Mesenchymal stem cell (in vitro differentiated cells and primary cell): ENCODE measurements around the gene ITIH4.

Experiments
- DNase-seq: peaks from one replicate; pipeline ENCODE4 v3.0.0-alpha.2; 2013
- H2AFZ ChIP-seq: one replicate; pipeline ENCODE4 v1.6.1; 2013; ENCODE audit warnings: low read depth, mild to moderate bottlenecking, control low read depth, inconsistent platforms, low read length, moderate library complexity
- H2AK5ac ChIP-seq: 2 replicates; pipeline ENCODE4 v1.6.1; 2013; ENCODE audit warnings: low read length, moderate library complexity, mild to moderate bottlenecking, inconsistent platforms; ENCODE audit not compliant: severe bottlenecking
- H2BK120ac ChIP-seq: one replicate; pipeline ENCODE4 v1.6.1; 2013; ENCODE audit warnings: low read depth, mild to moderate bottlenecking, inconsistent platforms, low read length, moderate library complexity
- H2BK12ac ChIP-seq, 2 experiments: one replicate each; pipeline ENCODE4 v1.6.1; 2013; ENCODE audit warnings: inconsistent platforms in 2 of 2, low read length in 2 of 2, mild to moderate bottlenecking in 2 of 2, moderate library complexity in 2 of 2, control low read depth in 1 of 2
- H2BK15ac ChIP-seq: one replicate; pipeline ENCODE4 v1.6.1; 2013; ENCODE audit warnings: mild to moderate bottlenecking, low read depth, inconsistent platforms; ENCODE audit not compliant: poor library complexity, severe bottlenecking
- H2BK5ac ChIP-seq: 2 replicates; pipeline ENCODE4 v1.6.1; 2013; ENCODE audit warnings: low read depth, mild to moderate bottlenecking, low read length, control low read depth, inconsistent platforms; ENCODE audit not compliant: poor library complexity, severe bottlenecking
- H3K14ac ChIP-seq, 2 experiments: one replicate each; pipeline ENCODE4 v1.6.1; 2013; ENCODE audit warnings: inconsistent platforms in 2 of 2, low read length in 2 of 2, control low read depth in 1 of 2, mild to moderate bottlenecking in 1 of 2, moderate library complexity in 1 of 2
- H3K18ac ChIP-seq, 2 experiments: one replicate each; pipeline ENCODE4 v1.6.1; 2013; ENCODE audit warnings: inconsistent platforms in 2 of 2, low read length in 2 of 2, control low read depth in 1 of 2, low read depth in 1 of 2, mild to moderate bottlenecking in 1 of 2
- H3K23ac ChIP-seq, 2 experiments: one replicate each; pipeline ENCODE4 v1.6.1; 2013; ENCODE audit warnings: inconsistent platforms in 2 of 2, low read length in 2 of 2, mild to moderate bottlenecking in 2 of 2, moderate library complexity in 2 of 2, control low read depth in 1 of 2
- H3K27ac ChIP-seq: 2 replicates; pipeline ENCODE4 v1.5.1; 2013; ENCODE audit warnings: mild to moderate bottlenecking, moderate library complexity, low read length, control low read depth, inconsistent platforms; ENCODE audit not compliant: poor library complexity, severe bottlenecking
- H3K27me3 ChIP-seq, 2 experiments: 2 replicates each; pipeline versions ENCODE4 v1.6.1 to v1.7.0; 2013; ENCODE audit warnings: low read length in 2 of 2, mild to moderate bottlenecking in 2 of 2, moderate library complexity in 2 of 2, control low read depth in 1 of 2, inconsistent platforms in 1 of 2; ENCODE audit not compliant: control insufficient read depth in 1 of 2, insufficient read depth in 1 of 2
- H3K36me3 ChIP-seq, 2 experiments: 2 replicates each; pipeline versions ENCODE4 v1.6.1 to v1.7.0; 2013; ENCODE audit warnings: low read length in 2 of 2, control low read depth in 1 of 2, inconsistent platforms in 1 of 2, low read depth in 1 of 2, mild to moderate bottlenecking in 1 of 2; ENCODE audit not compliant: insufficient read depth in 2 of 2, control insufficient read depth in 1 of 2
- H3K4ac ChIP-seq, 2 experiments: one replicate each; pipeline ENCODE4 v1.6.1; 2013; ENCODE audit warnings: inconsistent platforms in 2 of 2, low read length in 2 of 2, mild to moderate bottlenecking in 2 of 2, moderate library complexity in 2 of 2, control low read depth in 1 of 2, low read depth in 1 of 2
- H3K4me1 ChIP-seq: 2 replicates; pipeline ENCODE4 v1.6.1; 2013; ENCODE audit warnings: low read depth, low read length, control low read depth; ENCODE audit not compliant: control insufficient read depth, insufficient read depth
- H3K4me2 ChIP-seq: 2 replicates; pipeline ENCODE4 v1.6.1; 2013; ENCODE audit warnings: low read length, mild to moderate bottlenecking, inconsistent platforms; ENCODE audit not compliant: poor library complexity, severe bottlenecking
- H3K4me3 ChIP-seq, 2 experiments: 2 replicates each; pipeline versions ENCODE4 v1.5.1 to v1.7.0; 2013; ENCODE audit warnings: low read length in 2 of 2, mild to moderate bottlenecking in 2 of 2, control low read depth in 1 of 2, low read depth in 1 of 2; ENCODE audit not compliant: insufficient read depth in 1 of 2
- H3K79me1 ChIP-seq: replicated peaks from 2 replicates; pipeline ENCODE4 v1.6.1; 2013; ENCODE audit warnings: mild to moderate bottlenecking, control low read depth, low read length, inconsistent platforms; ENCODE audit not compliant: poor library complexity, severe bottlenecking
- H3K9ac ChIP-seq: 2 replicates; pipeline ENCODE4 v1.7.0; 2013; ENCODE audit warnings: mild to moderate bottlenecking, low read length, moderate library complexity
- H3K9me3 ChIP-seq: 2 replicates; pipeline ENCODE4 v1.7.0; 2013; ENCODE audit warnings: mild to moderate bottlenecking, low read length; ENCODE audit not compliant: control insufficient read depth
- H4K8ac ChIP-seq: one replicate; pipeline ENCODE4 v1.6.1; 2013; ENCODE audit warnings: inconsistent platforms, mild to moderate bottlenecking, low read length, moderate library complexity
- H4K91ac ChIP-seq: one replicate; pipeline ENCODE4 v1.6.1; 2013; ENCODE audit warnings: mild to moderate bottlenecking, low read length, inconsistent platforms
- WGBS: methylation state at CpG from one replicate; pipeline ENCODE4 v1.1.7; 2013; ENCODE audit warnings: mixed read lengths; 5-methylcytosine and 5-hydroxymethylcytosine counted together

Gene ITIH4

GRCh38 chr3:52791366-52791765 lies 39.1 kb downstream of the ITIH4 start:
- H3K9ac ChIP-seq = no peak overlapping the region
- no peak overlapping the region for H3K4ac ChIP-seq
- no peak overlapping the region for H2AFZ ChIP-seq
- no peak overlapping the region for H2BK12ac ChIP-seq
- H3K4me3 ChIP-seq = no peak overlapping the region
- WGBS = 87% methylated on average over 12 of the region's 12 CpGs
- H2BK120ac ChIP-seq = no peak overlapping the region
- no peak overlapping the region for H2BK15ac ChIP-seq
- H3K36me3 ChIP-seq = peaks cover 0 to 5% of the 10 kb centered on the region in 2 experiments
- no peaks in the 10 kb centered on the region for H3K9me3 ChIP-seq
- H2AK5ac ChIP-seq = no peak overlapping the region
- H3K27ac ChIP-seq = no peak overlapping the region
- no peak overlapping the region for H4K91ac ChIP-seq
- no peak overlapping the region for H3K14ac ChIP-seq
- peaks cover 15 to 49% of the 10 kb centered on the region in 2 experiments for H3K27me3 ChIP-seq
- peaks cover 3% of the 10 kb centered on the region for H3K4me1 ChIP-seq
- H4K8ac ChIP-seq = no peak overlapping the region
- no peak overlapping the region for H2BK5ac ChIP-seq
- H3K79me1 ChIP-seq = no peaks in the 10 kb centered on the region
- no peak overlapping the region for H3K4me2 ChIP-seq
- no peak for DNase-seq
- no peak overlapping the region for H3K23ac ChIP-seq
- H3K18ac ChIP-seq = no peak overlapping the region

- H3K4me1 ChIP-seq = peaks cover 3% of the 10 kb centered on the region
- no peak overlapping the region for H3K27ac ChIP-seq
- no peak overlapping the region for H3K4me2 ChIP-seq
- H3K79me1 ChIP-seq = no peaks in the 10 kb centered on the region
- no peak overlapping the region for H3K14ac ChIP-seq
- H2BK120ac ChIP-seq = no peak overlapping the region
- H2BK5ac ChIP-seq = no peak overlapping the region
- no peak overlapping the region for H3K18ac ChIP-seq
- H4K91ac ChIP-seq = no peak overlapping the region
- H2AFZ ChIP-seq = no peak overlapping the region
- H3K9me3 ChIP-seq = no peaks in the 10 kb centered on the region
- H3K36me3 ChIP-seq = peaks cover 0 to 5% of the 10 kb centered on the region in 2 experiments
- WGBS = 95% methylated on average over 13 of the region's 13 CpGs
- no peak for DNase-seq
- no peak overlapping the region for H2BK15ac ChIP-seq
- H3K9ac ChIP-seq = no peak overlapping the region
- H2AK5ac ChIP-seq = no peak overlapping the region
- no peak overlapping the region for H3K23ac ChIP-seq
- H3K4ac ChIP-seq = no peak overlapping the region
- no peak overlapping the region for H4K8ac ChIP-seq
- H3K27me3 ChIP-seq = peaks cover 15 to 51% of the 10 kb centered on the region in 2 experiments
- H2BK12ac ChIP-seq = no peak overlapping the region
- H3K4me3 ChIP-seq = no peak overlapping the region
These were observed 39.7 kb downstream of the ITIH4 start for GRCh38 chr3:52790741-52791140.

DNA sequence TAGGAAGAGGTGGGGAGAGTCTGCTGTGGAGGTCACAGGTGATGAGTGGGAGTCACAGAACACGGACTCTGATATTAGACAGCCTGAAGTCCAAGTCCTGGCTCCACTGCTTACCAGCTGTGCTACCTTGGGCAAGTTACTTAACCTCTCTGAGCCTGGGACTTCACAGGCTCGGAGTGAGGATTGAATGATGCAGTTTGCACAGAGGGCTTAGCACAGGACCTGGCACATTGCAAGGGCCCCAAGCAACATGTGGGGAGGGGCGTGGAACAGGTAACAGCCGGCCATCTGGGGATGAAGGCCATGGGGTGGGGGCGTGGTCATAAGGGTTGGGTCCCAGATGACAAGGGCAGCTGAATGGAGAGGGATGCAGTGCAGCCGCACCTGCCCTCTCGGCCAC lies 40.1 kb downstream of the ITIH4 start:
- Histone ChIP-seq H2BK12ac (no peak overlapping the region), H3K18ac (no peak overlapping the region), H3K36me3 (peaks cover 0 to 5% of the 10 kb centered on the region in 2 experiments), H4K8ac (no peak overlapping the region), H3K79me1 (no peaks in the 10 kb centered on the region), H3K27ac (no peak overlapping the region), H2BK5ac (no peak overlapping the region), H3K9me3 (no peaks in the 10 kb centered on the region), H2BK120ac (no peak overlapping the region), H3K9ac (no peak overlapping the region), H3K4me2 (no peak overlapping the region), H2BK15ac (no peak overlapping the region), H3K4ac (no peak overlapping the region), H2AK5ac (no peak overlapping the region), H3K4me3 (no peak overlapping the region), H3K14ac (peak overlapping the region in 1 of 2 experiments; percentile 56), H2AFZ (no peak overlapping the region), H3K4me1 (peaks cover 3% of the 10 kb centered on the region), H4K91ac (no peak overlapping the region), H3K23ac (peak overlapping the region in 1 of 2 experiments; percentile 5), H3K27me3 (peaks cover 15 to 55% of the 10 kb centered on the region in 2 experiments)
- no peak for DNase-seq
- WGBS = 72% methylated on average over 7 of the region's 7 CpGs

GRCh38 chr3:52789746-52790040 lies 40.8 kb downstream of the ITIH4 start:
- Histone ChIP-seq H3K4me1 (peaks cover 3% of the 10 kb centered on the region), H3K4ac (no peak overlapping the region), H3K14ac (no peak overlapping the region), H3K4me3 (no peak overlapping the region), H2BK5ac (no peak overlapping the region), H2BK120ac (no peak overlapping the region), H3K9ac (no peak overlapping the region), H4K91ac (no peak overlapping the region), H2BK12ac (no peak overlapping the region), H2AK5ac (no peak overlapping the region), H3K23ac (no peak overlapping the region), H2AFZ (no peak overlapping the region), H4K8ac (no peak overlapping the region), H3K27me3 (peaks cover 19 to 61% of the 10 kb centered on the region in 2 experiments), H3K79me1 (no peaks in the 10 kb centered on the region), H3K27ac (no peak overlapping the region), H3K18ac (no peak overlapping the region), H3K4me2 (no peak overlapping the region), H3K36me3 (peaks cover 0 to 5% of the 10 kb centered on the region in 2 experiments), H3K9me3 (no peaks in the 10 kb centered on the region), H2BK15ac (peak overlapping the region; percentile 53)
- no peak for DNase-seq
- 78% methylated on average over 6 of the region's 6 CpGs for WGBS
